ENCODE measurements around the gene GAREM2. TPM values are rescaled to one million over a fixed set of nuclear protein-coding genes. Genes with fewer than 3 reads are reported as not detected.

Gene GAREM2
- total RNA-seq, 1 experiment from 2014 or later = 2.6 TPM

DNA sequence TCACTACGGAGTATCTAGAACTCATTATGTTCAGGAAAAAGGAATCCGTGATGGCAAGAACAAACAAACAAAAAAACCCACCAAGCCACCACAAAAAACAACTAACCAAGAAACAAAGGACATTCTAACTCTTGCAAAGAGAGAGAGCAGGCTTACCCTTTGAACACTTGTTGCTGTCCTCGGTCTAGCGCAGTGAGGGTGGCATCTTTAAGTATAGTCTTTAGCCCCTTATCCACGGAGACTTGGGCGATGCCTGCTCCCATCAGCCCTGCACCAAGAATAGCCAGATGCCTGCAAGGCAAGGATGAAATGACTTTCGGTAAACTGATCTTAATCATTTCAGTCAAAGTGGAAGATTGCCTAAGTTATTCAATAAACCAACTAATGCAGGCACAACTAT, 31.0 kb downstream of the GAREM2 start:
- Mint-ChIP-seq H3K27me3 (ENCODE audit: unreplicated experiment) (no peaks in the 10 kb centered on the region), H3K4me3 (ENCODE audit: low read depth, unreplicated experiment) (no peak overlapping the region), H3K27ac (ENCODE audit: unreplicated experiment) (no peak overlapping the region), H3K9me3 (ENCODE audit: low read depth, unreplicated experiment) (no peaks in the 10 kb centered on the region), H3K36me3 (ENCODE audit: insufficient read depth, unreplicated experiment) (peaks cover 33% of the 10 kb centered on the region), H3K4me1 (ENCODE audit: low read depth, unreplicated experiment) (no peaks in the 10 kb centered on the region)
- no peak for DNase-seq
- CTCF ChIA-PET = no interaction called here
- intact Hi-C loops (cut with micrococcal nuclease; ENCODE audit: unreplicated experiment) = no loop called here
- no TSS peak for BruUV-seq (replicated peaks)
- TF ChIP-seq, protein P1, sequence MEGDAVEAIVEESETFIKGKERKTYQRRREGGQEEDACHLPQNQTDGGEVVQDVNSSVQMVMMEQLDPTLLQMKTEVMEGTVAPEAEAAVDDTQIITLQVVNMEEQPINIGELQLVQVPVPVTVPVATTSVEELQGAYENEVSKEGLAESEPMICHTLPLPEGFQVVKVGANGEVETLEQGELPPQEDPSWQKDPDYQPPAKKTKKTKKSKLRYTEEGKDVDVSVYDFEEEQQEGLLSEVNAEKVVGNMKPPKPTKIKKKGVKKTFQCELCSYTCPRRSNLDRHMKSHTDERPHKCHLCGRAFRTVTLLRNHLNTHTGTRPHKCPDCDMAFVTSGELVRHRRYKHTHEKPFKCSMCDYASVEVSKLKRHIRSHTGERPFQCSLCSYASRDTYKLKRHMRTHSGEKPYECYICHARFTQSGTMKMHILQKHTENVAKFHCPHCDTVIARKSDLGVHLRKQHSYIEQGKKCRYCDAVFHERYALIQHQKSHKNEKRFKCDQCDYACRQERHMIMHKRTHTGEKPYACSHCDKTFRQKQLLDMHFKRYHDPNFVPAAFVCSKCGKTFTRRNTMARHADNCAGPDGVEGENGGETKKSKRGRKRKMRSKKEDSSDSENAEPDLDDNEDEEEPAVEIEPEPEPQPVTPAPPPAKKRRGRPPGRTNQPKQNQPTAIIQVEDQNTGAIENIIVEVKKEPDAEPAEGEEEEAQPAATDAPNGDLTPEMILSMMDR (IDR thresholded peaks at IDR 0.05; ENCODE audit: unreplicated experiment) = no peak

DNA sequence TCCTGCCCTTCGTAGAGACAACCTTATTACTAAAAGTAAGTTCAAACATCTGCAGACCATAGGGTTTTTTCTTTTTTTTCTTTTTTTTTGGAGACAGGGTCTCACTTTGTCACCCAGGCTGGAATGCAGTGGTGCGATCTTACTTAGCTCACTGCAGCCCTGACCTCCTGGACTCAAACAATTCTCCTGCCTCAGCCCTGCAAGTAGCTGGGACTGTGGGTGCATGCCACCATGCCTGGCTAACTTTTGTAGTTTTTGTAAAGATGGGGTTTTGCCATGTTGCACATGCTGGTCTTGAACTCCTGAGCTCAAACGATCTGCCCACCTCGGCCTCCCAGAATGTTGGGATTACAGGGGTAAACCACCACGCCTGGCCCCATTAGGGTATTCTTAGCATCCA, 39.1 kb downstream of the GAREM2 start:
- CTCF ChIA-PET = interaction anchor here (0.6 kb wide), 1 partner anchor 164 kb away, joined by 3 read pairs; no protein-coding TSS in a partner anchor
- no peaks in the 10 kb centered on the region for H3K4me1 Mint-ChIP-seq (ENCODE audit: low read depth, unreplicated experiment)
- H3K4me3 Mint-ChIP-seq (ENCODE audit: low read depth, unreplicated experiment) = no peak overlapping the region
- BruUV-seq (replicated peaks) = no TSS peak
- no peaks in the 10 kb centered on the region for H3K27me3 Mint-ChIP-seq (ENCODE audit: unreplicated experiment)
- H3K27ac Mint-ChIP-seq (ENCODE audit: unreplicated experiment) = no peak overlapping the region
- no peak for DNase-seq
- H3K9me3 Mint-ChIP-seq (ENCODE audit: low read depth, unreplicated experiment) = peaks cover 4% of the 10 kb centered on the region
- intact Hi-C loops (cut with micrococcal nuclease; ENCODE audit: unreplicated experiment) = no loop called here
- H3K36me3 Mint-ChIP-seq (ENCODE audit: insufficient read depth, unreplicated experiment) = peaks cover 34% of the 10 kb centered on the region
- TF ChIP-seq, protein P1 (IDR thresholded peaks at IDR 0.05; ENCODE audit: unreplicated experiment) = no peak

DNA sequence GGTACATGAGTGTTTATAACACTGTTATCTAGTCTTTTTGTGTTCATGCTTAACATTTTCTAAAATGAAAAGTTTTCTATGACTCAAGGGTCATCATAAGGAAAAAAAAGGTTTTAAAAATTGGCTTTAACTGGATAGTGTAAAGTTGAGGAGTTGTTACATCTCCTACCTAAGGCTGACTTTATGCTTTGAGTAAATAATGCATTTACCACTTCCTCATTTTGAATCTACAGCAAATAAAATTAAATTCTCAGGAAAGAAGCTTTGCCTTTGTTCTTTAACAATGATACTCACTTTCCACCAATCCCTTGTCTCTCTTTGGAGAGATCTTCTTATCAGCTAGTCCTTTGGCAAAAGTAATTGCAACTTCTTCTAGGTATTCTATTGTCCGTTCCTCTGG, 41.9 kb downstream of the GAREM2 start:
- Mint-ChIP-seq H3K4me3 (ENCODE audit: low read depth, unreplicated experiment) (no peak overlapping the region), H3K27ac (ENCODE audit: unreplicated experiment) (no peak overlapping the region), H3K4me1 (ENCODE audit: low read depth, unreplicated experiment) (no peaks in the 10 kb centered on the region), H3K27me3 (ENCODE audit: unreplicated experiment) (no peaks in the 10 kb centered on the region), H3K9me3 (ENCODE audit: low read depth, unreplicated experiment) (peaks cover 8% of the 10 kb centered on the region), H3K36me3 (ENCODE audit: insufficient read depth, unreplicated experiment) (peaks cover 37% of the 10 kb centered on the region)
- intact Hi-C loops (cut with micrococcal nuclease; ENCODE audit: unreplicated experiment) = no loop called here
- no TSS peak for BruUV-seq (replicated peaks)
- CTCF ChIA-PET = no interaction called here
- TF ChIP-seq, protein P1 (IDR thresholded peaks at IDR 0.05; ENCODE audit: unreplicated experiment) = no peak
- DNase-seq = no peak

DNA sequence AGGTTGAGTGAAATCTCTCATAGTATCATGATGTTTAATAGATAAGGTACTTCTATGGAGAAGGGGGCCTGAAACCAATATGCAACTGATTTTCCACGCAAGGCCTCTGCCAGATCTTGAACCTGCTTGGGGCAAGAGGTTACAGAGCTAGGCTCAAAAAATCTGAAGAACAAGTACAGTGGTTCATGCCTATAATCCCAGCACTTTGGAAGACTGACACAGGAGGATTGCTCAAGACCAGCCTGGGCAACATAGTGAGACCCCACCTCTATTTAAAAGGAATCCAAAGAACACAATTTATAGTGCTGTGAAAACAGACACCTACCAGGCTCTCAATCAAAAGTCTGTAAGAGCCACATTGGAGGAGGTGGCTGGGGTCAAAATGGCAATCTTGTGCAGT, 42.9 kb downstream of the GAREM2 start:
- Mint-ChIP-seq H3K36me3 (ENCODE audit: insufficient read depth, unreplicated experiment) (peaks cover 37% of the 10 kb centered on the region), H3K27ac (ENCODE audit: unreplicated experiment) (no peak overlapping the region), H3K4me1 (ENCODE audit: low read depth, unreplicated experiment) (no peaks in the 10 kb centered on the region), H3K4me3 (ENCODE audit: low read depth, unreplicated experiment) (no peak overlapping the region), H3K27me3 (ENCODE audit: unreplicated experiment) (no peaks in the 10 kb centered on the region), H3K9me3 (ENCODE audit: low read depth, unreplicated experiment) (peaks cover 8% of the 10 kb centered on the region)
- no peak for DNase-seq
- BruUV-seq (replicated peaks) = no TSS peak
- CTCF ChIA-PET = no interaction called here
- intact Hi-C loops (cut with micrococcal nuclease; ENCODE audit: unreplicated experiment) = no loop called here
- TF ChIP-seq, protein P1 (IDR thresholded peaks at IDR 0.05; ENCODE audit: unreplicated experiment) = no peak

Data from Calu3 (cell line).